Measurements from ENCODE around the gene ACTN1.

Gene ACTN1

DNA sequence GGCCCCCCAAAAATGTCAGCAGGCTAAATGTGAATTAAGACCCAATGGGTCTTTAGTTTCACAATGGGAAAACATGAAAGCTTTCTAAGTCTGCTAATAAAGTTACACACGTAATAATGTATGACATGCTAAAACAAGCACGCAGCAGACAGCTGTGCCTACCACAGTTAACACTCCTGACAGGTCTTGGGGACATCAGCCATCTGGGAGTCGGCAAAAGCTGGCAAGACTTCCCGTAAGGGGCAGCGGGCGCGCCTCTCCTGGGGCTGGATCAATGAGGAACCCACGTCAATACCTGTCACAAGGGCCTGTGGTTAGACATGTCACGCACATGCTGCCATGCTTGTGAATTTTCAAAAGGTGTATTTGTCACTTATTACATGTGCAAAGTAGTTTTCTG lies 45.0 kb downstream of the ACTN1 start:
- TF ChIP-seq TAF1 (IDR thresholded peaks at IDR 0.05; ENCODE audit: low read depth, low read length) (no peak), PAX5 (IDR thresholded peaks at IDR 0.05; ENCODE audit: insufficient read depth, low read length, severe bottlenecking) (no peak), POU2F2 (IDR thresholded peaks at IDR 0.05; ENCODE audit: low read depth, low read length) (no peak), POLR2A (IDR thresholded peaks at IDR 0.05; ENCODE audit: low read depth, low read length) (no peak), POLR2AphosphoS5 (IDR thresholded peaks at IDR 0.05; ENCODE audit: low read depth, low read length) (no peak), SPI1 (IDR thresholded peaks at IDR 0.05; ENCODE audit: low read depth, low read length) (no peak)
- no peak for FAIRE-seq
- no peak for DNase-seq (ENCODE audit: insufficient read length, low spot score)

DNA sequence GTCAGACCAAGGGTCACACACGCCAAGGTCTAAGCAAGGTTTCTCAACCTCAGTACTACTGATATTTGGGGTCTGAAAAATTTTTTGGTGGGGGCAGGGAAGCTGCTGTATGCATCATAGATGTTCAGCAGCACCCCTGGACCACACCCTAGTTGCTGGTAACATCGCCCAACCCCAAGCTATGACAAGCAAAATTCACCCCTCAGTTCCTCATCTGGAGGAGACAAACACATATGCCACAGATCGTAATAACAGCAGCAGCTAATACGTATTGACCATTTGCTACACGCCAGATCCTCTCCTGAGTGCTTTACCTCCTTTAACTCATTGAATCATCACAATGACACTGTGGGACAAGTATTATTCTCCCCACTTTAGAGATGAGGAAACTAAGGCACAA lies 46.4 kb downstream of the ACTN1 start:
- no peak for TF ChIP-seq SPI1 (IDR thresholded peaks at IDR 0.05; ENCODE audit: low read depth, low read length)
- TF ChIP-seq POLR2AphosphoS5 (IDR thresholded peaks at IDR 0.05; ENCODE audit: low read depth, low read length) = no peak
- no peak for TF ChIP-seq TAF1 (IDR thresholded peaks at IDR 0.05; ENCODE audit: low read depth, low read length)
- TF ChIP-seq POU2F2 (IDR thresholded peaks at IDR 0.05; ENCODE audit: low read depth, low read length) = no peak
- no peak for TF ChIP-seq POLR2A (IDR thresholded peaks at IDR 0.05; ENCODE audit: low read depth, low read length)
- no peak for TF ChIP-seq PAX5 (IDR thresholded peaks at IDR 0.05; ENCODE audit: insufficient read depth, low read length, severe bottlenecking)
- FAIRE-seq = peak; percentile 35
- no peak for DNase-seq (ENCODE audit: insufficient read length, low spot score)

DNA sequence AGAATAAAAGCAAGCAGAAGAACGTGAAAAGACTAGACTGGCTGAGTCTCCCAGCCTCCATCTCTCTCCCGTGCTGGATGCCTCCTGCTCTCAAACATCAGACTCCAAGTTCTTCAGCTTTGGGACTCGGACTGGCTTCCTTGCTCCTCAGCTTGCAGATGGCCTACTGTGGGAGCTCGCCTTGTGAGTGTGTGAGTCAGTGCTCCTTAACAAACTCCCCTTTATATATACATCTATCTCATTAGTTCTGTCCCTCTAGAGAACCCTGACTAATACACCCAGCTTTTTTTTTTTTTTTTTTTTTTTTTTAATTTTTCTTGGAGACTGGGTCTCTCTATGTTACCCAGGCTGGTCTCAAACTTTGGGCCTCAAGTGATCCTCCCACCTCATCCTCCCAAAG lies 46.9 kb downstream of the ACTN1 start:
- FAIRE-seq (no peak), DNase-seq (ENCODE audit: insufficient read length, low spot score) (no peak)
- TF ChIP-seq POU2F2 (IDR thresholded peaks at IDR 0.05; ENCODE audit: low read depth, low read length) (no peak), TAF1 (IDR thresholded peaks at IDR 0.05; ENCODE audit: low read depth, low read length) (no peak), POLR2A (IDR thresholded peaks at IDR 0.05; ENCODE audit: low read depth, low read length) (no peak), POLR2AphosphoS5 (IDR thresholded peaks at IDR 0.05; ENCODE audit: low read depth, low read length) (no peak), SPI1 (IDR thresholded peaks at IDR 0.05; ENCODE audit: low read depth, low read length) (no peak), PAX5 (IDR thresholded peaks at IDR 0.05; ENCODE audit: insufficient read depth, low read length, severe bottlenecking) (no peak)

DNA sequence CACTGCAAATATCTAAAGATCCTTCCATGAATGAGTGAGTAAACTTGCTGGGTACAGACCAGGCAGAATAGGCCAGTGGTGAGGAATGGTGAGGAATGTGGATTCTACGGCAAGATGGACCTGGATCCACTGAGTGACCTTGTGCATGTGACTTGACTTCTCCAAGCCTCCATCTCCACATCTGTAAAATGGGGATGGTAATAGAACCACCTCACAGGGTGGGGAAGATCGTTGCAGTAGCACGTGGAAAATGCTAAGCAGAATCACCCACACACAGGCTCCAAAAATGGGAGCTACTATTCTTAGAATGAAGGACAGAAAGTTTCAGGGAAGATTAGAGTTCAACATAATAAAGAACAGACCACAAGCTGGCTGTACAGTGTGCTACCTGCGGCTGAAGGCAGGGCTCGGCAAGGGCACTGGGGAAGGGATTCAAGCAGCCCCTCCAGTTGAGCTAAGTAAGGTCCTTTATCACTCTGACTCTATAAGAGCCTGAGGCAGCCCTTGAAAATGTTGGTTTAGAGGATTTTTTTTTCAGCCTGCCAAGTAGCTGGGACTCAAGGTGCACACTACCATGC lies 47.5 kb downstream of the ACTN1 start:
- DNase-seq (ENCODE audit: insufficient read length, low spot score) (no peak), FAIRE-seq (no peak)
- TF ChIP-seq POLR2A (IDR thresholded peaks at IDR 0.05; ENCODE audit: low read depth, low read length) = no peak

DNA sequence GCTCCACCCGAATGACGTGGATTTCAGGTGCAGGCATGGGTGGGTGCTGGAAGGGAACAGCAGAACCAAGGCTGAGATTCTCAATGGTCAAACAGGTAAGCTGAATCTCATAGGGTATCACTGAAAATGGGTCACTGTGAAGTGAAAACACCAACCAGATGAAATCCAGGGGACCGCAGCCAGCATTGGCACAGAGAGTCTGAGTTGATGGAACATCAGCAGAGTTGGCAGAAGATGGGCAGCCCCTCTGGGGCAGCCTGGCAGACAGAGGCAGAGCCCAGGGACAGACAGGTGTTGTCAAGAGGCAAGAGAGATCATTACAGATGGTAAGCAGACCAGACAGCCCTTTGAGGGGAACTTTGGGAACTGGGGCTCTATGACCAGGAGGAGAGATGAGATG lies 48.0 kb downstream of the ACTN1 start:
- DNase-seq (ENCODE audit: insufficient read length, low spot score) (no peak), FAIRE-seq (no peak)
- TF ChIP-seq POLR2AphosphoS5 (IDR thresholded peaks at IDR 0.05; ENCODE audit: low read depth, low read length) = no peak
- TF ChIP-seq POLR2A (IDR thresholded peaks at IDR 0.05; ENCODE audit: low read depth, low read length) = no peak

DNA sequence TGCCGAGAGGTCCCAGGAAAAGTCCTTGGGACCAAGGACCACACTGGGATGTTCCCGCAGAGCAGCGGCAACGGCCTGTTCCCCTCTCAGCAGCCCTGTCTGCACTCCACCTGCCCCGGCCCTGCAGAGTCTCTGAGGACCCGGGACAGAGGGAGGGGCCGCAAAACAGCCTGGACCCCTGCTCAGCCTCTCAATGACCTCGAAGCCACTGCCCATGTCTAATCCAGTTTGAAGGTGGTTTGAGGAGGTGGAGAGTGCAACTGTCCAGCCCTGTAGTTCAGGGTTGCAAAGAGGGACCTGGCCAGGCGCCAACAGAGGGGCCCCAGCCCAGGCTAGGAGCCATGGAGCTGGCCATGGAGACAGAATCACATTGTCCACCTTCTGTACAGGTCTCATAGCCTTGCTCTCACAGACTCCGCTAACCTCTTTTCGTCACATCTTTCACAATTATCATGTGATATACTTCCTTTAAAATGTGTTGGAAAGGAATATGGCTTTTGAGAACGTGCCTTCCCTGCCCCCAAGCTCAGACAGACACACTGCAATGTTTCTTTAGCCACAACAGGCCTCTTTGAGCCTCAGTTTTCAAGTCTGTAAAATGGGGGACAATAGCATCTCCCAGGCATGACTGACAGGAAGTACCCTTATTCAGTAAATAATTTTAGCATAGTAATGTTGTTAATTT lies 49.3 kb downstream of the ACTN1 start:
- FAIRE-seq (no peak), DNase-seq (ENCODE audit: insufficient read length, low spot score) (no peak)
- TF ChIP-seq TAF1 (IDR thresholded peaks at IDR 0.05; ENCODE audit: low read depth, low read length) (no peak), POU2F2 (IDR thresholded peaks at IDR 0.05; ENCODE audit: low read depth, low read length) (no peak), POLR2A (IDR thresholded peaks at IDR 0.05; ENCODE audit: low read depth, low read length) (no peak), PAX5 (IDR thresholded peaks at IDR 0.05; ENCODE audit: insufficient read depth, low read length, severe bottlenecking) (no peak), POLR2AphosphoS5 (IDR thresholded peaks at IDR 0.05; ENCODE audit: low read depth, low read length) (no peak), SPI1 (IDR thresholded peaks at IDR 0.05; ENCODE audit: low read depth, low read length) (no peak)

DNA sequence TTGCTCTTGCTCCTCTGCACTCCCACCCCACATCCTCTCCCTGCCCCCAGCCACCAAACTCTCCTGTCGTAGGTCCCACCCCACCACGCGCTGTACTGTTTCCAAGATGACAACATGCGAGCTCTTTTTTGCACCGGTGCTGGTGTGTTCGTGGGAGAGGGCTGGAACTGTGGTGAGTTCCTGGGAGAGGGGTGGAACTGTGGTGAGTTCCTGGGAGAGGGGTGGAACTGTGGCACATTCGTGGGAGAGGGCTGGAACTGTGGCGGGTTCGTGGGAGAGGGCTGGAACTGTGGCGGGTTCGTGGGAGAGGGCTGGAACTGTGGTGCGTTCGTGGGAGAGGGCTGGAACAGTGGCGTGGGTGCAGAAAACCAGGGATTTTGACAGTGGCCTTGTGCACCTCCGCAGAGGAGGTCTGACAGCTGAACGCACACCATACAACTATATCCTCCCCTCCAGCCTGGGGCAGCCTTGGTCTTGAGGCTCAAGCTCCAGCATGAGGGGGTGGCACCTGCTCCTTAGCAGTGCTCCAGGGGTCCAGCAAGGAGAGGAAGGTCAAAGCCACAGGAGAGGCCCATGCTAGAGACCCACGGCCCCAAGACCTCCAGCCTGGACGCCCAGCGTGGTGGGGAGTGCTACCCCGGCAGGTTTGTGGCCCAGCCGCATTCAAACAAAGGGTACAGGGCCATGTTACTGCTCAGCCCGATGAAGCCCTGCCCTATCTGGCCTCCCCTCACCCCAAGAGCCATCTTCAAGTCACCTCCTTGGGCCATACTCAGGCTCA lies 50.1 kb downstream of the ACTN1 start:
- DNase-seq (ENCODE audit: insufficient read length, low spot score) (no peak), FAIRE-seq (no peak)
- TF ChIP-seq POLR2AphosphoS5 (IDR thresholded peaks at IDR 0.05; ENCODE audit: low read depth, low read length) (no peak), PAX5 (IDR thresholded peaks at IDR 0.05; ENCODE audit: insufficient read depth, low read length, severe bottlenecking) (no peak), POU2F2 (IDR thresholded peaks at IDR 0.05; ENCODE audit: low read depth, low read length) (no peak), TAF1 (IDR thresholded peaks at IDR 0.05; ENCODE audit: low read depth, low read length) (no peak), SPI1 (IDR thresholded peaks at IDR 0.05; ENCODE audit: low read depth, low read length) (no peak), POLR2A (IDR thresholded peaks at IDR 0.05; ENCODE audit: low read depth, low read length) (no peak)

DNA sequence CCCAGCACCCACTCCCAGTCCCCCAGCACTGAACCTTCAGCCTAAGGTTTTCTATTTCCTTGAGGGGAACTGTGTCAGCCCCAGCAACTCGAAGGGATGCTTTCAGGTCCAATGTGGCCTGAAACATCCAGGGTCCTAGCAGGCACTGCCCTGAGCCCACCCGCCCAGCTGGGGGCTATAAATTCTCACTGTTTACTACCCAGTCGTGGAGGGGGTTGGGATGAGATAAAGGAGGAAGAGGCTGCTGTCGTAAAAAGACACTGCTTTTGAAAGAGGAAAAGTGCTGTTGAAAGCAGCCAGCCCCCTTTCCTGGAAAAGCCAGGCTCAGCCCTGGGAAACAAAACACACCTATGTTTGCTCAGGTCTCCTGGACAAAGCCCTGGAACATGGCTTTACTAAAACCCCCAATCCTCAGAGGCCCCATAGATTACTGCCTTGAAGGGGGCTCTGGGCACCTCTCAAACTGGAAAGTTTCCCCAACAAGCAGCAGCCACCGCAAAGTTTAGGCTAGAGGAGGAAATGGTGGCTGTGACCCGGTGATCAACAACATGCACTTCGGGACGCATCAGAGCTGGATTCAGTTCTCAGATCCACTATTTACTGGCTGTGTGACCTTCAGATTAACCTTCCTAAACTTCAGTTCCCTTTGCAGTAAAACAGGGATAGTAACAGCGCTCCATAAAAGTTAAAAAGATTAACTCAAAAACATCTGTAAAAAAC lies 51.0 kb downstream of the ACTN1 start:
- DNase-seq (ENCODE audit: insufficient read length, low spot score) (no peak), FAIRE-seq (no peak)
- TF ChIP-seq SPI1 (IDR thresholded peaks at IDR 0.05; ENCODE audit: low read depth, low read length) = no peak
- TF ChIP-seq POLR2A (IDR thresholded peaks at IDR 0.05; ENCODE audit: low read depth, low read length) = no peak
- no peak for TF ChIP-seq POU2F2 (IDR thresholded peaks at IDR 0.05; ENCODE audit: low read depth, low read length)
- TF ChIP-seq TAF1 (IDR thresholded peaks at IDR 0.05; ENCODE audit: low read depth, low read length) = no peak
- TF ChIP-seq POLR2AphosphoS5 (IDR thresholded peaks at IDR 0.05; ENCODE audit: low read depth, low read length) = no peak

DNA sequence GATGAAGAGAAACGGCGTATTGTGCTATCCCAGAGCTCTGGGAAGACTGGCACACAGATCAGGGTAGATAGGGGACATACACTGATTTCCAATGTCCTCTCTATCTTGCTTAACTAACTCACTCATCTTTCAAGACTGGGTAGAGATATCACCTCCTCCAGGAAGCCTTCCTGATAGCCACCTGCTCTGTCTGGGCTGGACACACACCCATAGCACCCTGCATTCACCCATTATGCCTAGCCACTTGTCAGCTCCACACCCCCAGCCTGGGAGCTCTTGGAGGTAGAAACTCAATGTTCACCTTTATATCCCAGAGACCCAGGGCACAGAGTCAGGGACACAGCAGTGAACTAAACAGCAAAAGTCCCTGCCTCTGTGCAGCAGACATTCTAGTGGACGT lies 52.0 kb downstream of the ACTN1 start:
- FAIRE-seq (no peak), DNase-seq (ENCODE audit: insufficient read length, low spot score) (no peak)
- no peak for TF ChIP-seq POU2F2 (IDR thresholded peaks at IDR 0.05; ENCODE audit: low read depth, low read length)
- no peak for TF ChIP-seq POLR2AphosphoS5 (IDR thresholded peaks at IDR 0.05; ENCODE audit: low read depth, low read length)
- no peak for TF ChIP-seq PAX5 (IDR thresholded peaks at IDR 0.05; ENCODE audit: insufficient read depth, low read length, severe bottlenecking)
- no peak for TF ChIP-seq POLR2A (IDR thresholded peaks at IDR 0.05; ENCODE audit: low read depth, low read length)
- TF ChIP-seq TAF1 (IDR thresholded peaks at IDR 0.05; ENCODE audit: low read depth, low read length) = no peak
- no peak for TF ChIP-seq SPI1 (IDR thresholded peaks at IDR 0.05; ENCODE audit: low read depth, low read length)
